Activated CD4-positive, alpha-beta T cell treated with anti-CD3 and anti-CD28 coated beads for 24 hours (primary cell): Measurements from ENCODE around the gene SLC2A2.

Experiments
- DNase-seq, 2 donors: peaks; one replicate each; pipeline ENCODE4 v3.0.0-alpha.2; 2020; ENCODE audit warnings: low read depth in 2 of 2

SLC2A2 gene

GRCh38 chr3:171026597-171027293 lies at the start of gene SLC2A2:
SLC2A2 (minus strand) TSS chr3:171026720; CDS start chr3:171026670, 50 bp downstream.
- no peak for DNase-seq

GRCh38 chr3:171072432-171072831 lies 45.9 kb upstream of the SLC2A2 start:
- DNase-seq = no peak

- DNase-seq = no peak
Observed at GRCh38 chr3:171068658-171069057, 42.1 kb upstream of the SLC2A2 start.

- no peak for DNase-seq
Observed at GRCh38 chr3:171066206-171066605, 39.7 kb upstream of the SLC2A2 start.

- DNase-seq = no peak
Observed at GRCh38 chr3:171065732-171066131, 39.2 kb upstream of the SLC2A2 start.

GRCh38 chr3:171064461-171064860 lies 37.9 kb upstream of the SLC2A2 start:
- no peak for DNase-seq

- DNase-seq = no peak
Observed at GRCh38 chr3:171061749-171062148, 35.2 kb upstream of the SLC2A2 start.

- no peak for DNase-seq
Observed at GRCh38 chr3:171059978-171060377, 33.5 kb upstream of the SLC2A2 start.

GRCh38 chr3:171058873-171059603 lies 32.5 kb upstream of the SLC2A2 start:
- no peak for DNase-seq

GRCh38 chr3:171058058-171058457 lies 31.5 kb upstream of the SLC2A2 start:
- no peak for DNase-seq

- no peak for DNase-seq
Observed at GRCh38 chr3:171057072-171057471, 30.6 kb upstream of the SLC2A2 start.

- DNase-seq = no peak
Observed at GRCh38 chr3:171056528-171056927, 30.0 kb upstream of the SLC2A2 start.

- DNase-seq = no peak
Observed at GRCh38 chr3:171055336-171056178, 29.0 kb upstream of the SLC2A2 start.

- no peak for DNase-seq
Observed at GRCh38 chr3:171054921-171055320, 28.4 kb upstream of the SLC2A2 start.

- no peak for DNase-seq
Observed at GRCh38 chr3:171054231-171054630, 27.7 kb upstream of the SLC2A2 start.

GRCh38 chr3:171049861-171050444 lies 23.4 kb upstream of the SLC2A2 start:
- no peak for DNase-seq

GRCh38 chr3:171046760-171047159 lies 20.2 kb upstream of the SLC2A2 start:
- no peak for DNase-seq

- DNase-seq = no peak
Observed at GRCh38 chr3:171044835-171045793, 18.6 kb upstream of the SLC2A2 start.

GRCh38 chr3:171044384-171044783 lies 17.9 kb upstream of the SLC2A2 start:
- no peak for DNase-seq

- no peak for DNase-seq
Observed at GRCh38 chr3:171039674-171040073, 13.2 kb upstream of the SLC2A2 start.

- DNase-seq = no peak
Observed at GRCh38 chr3:171038342-171038741, 11.8 kb upstream of the SLC2A2 start.
